ACC112 (cell line): ENCODE data around the gene ZCCHC8.
A peak's percentile ranks its signal among the peaks of the same experiment; 100 is the strongest.
"Not testable (repeated sequence)": the region's sequence is repeated elsewhere in the genome, so short reads cannot be mapped to it uniquely, and the experiment has no call there.

Experiments used
- H2AFZ ChIP-seq: fragments of 200-600 bp; sonication (generic); one replicate; pipeline ENCODE4 v1.6.0; 2017; ENCODE audit warnings: antibody characterized with exemption, low read length; ENCODE audit not compliant: unreplicated experiment
- H3K27ac ChIP-seq: fragments of 200-600 bp; sonication (generic); 2 replicates; pipeline ENCODE4 v1.5.1; 2014; ENCODE audit warnings: low read depth, mild to moderate bottlenecking, antibody characterized with exemption, low read length, moderate library complexity
- H3K27me3 ChIP-seq: fragments of 200-600 bp; sonication (generic); 2 replicates; pipeline ENCODE4 v1.6.1; 2014; ENCODE audit warnings: mild to moderate bottlenecking, antibody characterized with exemption, low read length, moderate library complexity, mixed read lengths; ENCODE audit not compliant: insufficient read depth
- H3K36me3 ChIP-seq: fragments of 200-600 bp; sonication (generic); 2 replicates; pipeline ENCODE4 v1.6.1; 2016; ENCODE audit warnings: mild to moderate bottlenecking, antibody characterized with exemption, low read length, moderate library complexity, mixed read lengths; ENCODE audit not compliant: insufficient read depth
- H3K4me1 ChIP-seq: fragments of 200-600 bp; sonication (generic); one replicate; pipeline ENCODE4 v1.6.1; 2016; ENCODE audit warnings: low read length, mixed read lengths; ENCODE audit not compliant: insufficient read depth, unreplicated experiment, control insufficient read depth
- H3K4me3 ChIP-seq: fragments of 200-600 bp; sonication (generic); 2 replicates; pipeline ENCODE4 v1.5.1; 2014; ENCODE audit warnings: mild to moderate bottlenecking, low read depth, low read length
- H3K79me2 ChIP-seq: fragments of 200-600 bp; sonication (generic); one replicate; pipeline ENCODE4 v1.6.0; 2016; ENCODE audit warnings: low read length; ENCODE audit not compliant: control insufficient read depth, unreplicated experiment, insufficient read depth

The ZCCHC8 gene

DNA sequence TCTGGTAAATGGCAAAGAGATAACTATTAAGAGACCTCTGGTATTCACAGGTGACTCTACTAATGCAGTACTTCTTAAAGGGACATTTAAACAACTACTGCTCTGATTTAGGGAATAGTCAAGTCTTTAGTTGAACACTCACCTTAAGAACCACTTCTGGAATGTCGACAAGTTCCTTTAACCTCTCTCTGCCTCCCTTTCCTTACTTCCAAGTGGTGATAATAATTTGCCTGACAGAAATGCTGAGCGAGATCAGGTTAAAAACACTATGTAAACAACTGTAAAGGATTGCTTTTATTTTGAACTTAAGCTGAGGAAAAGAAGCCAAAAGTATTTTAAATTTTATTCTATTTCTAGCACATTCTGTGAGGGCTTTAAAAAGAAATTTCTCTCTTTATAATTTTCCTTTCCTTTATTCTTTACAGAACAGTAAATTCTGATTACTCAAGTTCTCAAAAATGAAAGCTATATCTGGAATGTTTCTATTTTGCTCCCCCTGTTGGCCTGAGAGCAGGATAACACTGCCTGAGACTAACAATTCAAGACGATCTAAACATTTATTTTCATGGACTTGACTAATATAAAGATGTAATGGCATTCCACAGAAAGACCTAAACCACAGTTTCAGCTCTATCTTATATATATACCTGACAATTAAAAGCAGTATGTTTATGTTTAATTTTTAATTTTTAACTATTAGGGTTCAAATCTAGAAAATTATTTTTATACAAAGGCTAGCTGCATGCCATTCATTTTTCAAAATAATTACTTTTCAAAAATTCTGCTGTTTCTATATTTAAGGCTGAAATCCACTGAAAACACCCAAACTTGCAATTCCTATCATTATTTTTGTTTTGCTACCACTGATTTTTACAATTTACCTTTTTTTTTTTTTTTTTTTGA is 29.2 kb downstream of the ZCCHC8 start:
- H2AFZ ChIP-seq, result no peak overlapping the region
- no peaks in the 10 kb centered on the region for H3K79me2 ChIP-seq
- no peak overlapping the region for H3K4me3 ChIP-seq
- H3K4me1 ChIP-seq, result peaks cover 11% of the 10 kb centered on the region
- H3K27ac ChIP-seq, result peak overlapping the region; percentile 46
- H3K27me3 ChIP-seq, result no peaks in the 10 kb centered on the region
- peaks cover 12% of the 10 kb centered on the region for H3K36me3 ChIP-seq

DNA sequence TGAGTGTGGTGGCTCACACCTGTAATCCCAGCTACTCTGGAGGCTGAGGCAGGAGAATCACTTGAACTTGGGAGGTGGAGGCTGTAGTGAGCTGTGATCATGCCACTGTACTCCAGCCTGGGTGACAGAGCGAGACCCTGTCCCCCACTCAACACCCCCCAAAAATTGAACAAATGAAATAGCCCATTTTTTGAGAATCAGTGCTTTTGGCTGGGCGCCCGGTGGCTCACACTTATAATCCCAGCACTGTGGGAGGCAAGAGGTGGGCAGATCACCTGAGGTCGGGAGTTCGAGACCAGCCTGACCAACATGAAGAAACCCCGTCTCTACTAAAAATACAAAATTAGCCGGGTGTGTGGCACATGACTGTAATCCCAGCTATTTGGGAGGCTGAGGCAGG is 30.2 kb downstream of the ZCCHC8 start:
- H3K79me2 ChIP-seq, H3K27me3 ChIP-seq, H2AFZ ChIP-seq, H3K4me3 ChIP-seq, H3K27ac ChIP-seq: not testable (repeated sequence)
- Histone ChIP-seq H3K4me1 (peaks cover 11% of the 10 kb centered on the region), H3K36me3 (peaks cover 12% of the 10 kb centered on the region)

DNA sequence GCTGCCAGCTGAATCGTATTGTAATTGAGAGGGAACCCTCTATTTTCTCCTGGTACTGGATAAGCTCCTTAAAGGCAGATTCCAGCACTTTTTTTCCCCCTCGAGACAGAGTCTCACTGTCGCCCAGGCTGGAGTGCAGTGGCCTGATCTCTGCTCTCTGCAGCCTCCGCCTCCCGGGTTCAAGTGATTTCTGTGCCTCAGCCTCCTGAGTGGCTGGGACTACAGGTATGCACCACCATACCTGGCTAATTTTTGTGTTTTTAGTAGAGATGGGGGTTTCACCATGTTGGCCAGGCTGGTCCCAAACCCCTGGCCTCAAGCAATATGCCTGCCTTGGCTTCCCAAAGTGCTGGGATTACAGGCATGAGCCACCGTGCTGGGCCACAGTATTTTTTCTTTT is 30.9 kb downstream of the ZCCHC8 start:
- H3K27ac ChIP-seq, H3K27me3 ChIP-seq, H3K4me3 ChIP-seq, H2AFZ ChIP-seq, H3K79me2 ChIP-seq: not testable (repeated sequence)
- peaks cover 13% of the 10 kb centered on the region for H3K4me1 ChIP-seq
- peaks cover 12% of the 10 kb centered on the region for H3K36me3 ChIP-seq

DNA sequence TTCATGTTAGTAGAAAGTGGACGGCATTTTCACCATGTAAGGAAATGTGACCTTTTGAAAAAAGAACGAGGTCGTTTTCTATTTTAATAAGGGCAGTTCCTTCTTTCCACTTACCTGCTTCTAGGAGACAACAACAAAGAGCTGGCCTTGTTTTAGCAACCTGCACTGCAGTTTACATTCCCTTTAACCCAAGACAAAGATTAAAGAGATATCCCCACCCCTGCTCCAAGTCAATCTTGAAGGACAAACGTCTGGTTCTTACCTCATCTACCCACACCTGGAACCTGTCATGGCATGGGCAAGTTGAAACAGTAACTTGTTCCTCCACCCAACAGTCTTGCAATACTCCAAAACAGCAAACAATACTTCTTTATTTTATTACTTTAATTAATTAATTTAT is 32.7 kb downstream of the ZCCHC8 start:
- Histone ChIP-seq H3K36me3 (peaks cover 6% of the 10 kb centered on the region), H3K27ac (no peak overlapping the region), H2AFZ (no peak overlapping the region), H3K79me2 (no peaks in the 10 kb centered on the region), H3K4me3 (no peak overlapping the region), H3K4me1 (peaks cover 16% of the 10 kb centered on the region), H3K27me3 (no peaks in the 10 kb centered on the region)

DNA sequence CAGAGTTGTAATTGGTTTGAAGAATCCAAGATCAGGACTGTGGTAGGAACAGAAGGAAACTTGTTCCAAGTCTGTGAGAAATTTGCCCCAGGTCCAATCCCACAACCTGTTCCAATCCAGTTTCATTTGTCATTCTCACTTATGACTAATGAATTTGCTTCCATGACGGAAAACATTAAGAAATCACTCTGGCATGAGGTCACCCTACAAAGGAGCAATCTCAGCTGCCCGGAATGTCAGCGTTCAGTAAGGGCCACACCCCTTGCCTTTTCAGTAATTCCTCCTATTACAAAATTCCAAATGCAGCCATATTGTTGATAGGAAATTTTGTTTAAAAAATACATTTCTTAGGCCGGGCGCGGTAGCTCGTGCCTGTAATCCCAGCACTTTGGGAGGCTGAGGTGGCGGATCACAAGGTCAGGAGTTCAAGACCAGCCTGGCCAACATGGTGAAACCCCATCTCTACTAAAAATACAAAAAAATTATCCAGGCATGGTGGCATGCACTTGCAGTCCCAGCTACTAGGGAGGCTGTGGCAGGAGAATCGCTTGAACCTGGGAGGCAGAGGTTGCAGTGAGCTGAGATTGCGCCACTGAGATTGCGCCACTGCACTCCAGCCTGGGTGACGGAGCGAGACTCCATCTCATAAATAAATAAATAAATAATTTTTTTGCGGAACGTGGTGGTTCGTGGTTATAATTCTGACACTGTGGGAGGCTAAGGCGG is 36.3 kb downstream of the ZCCHC8 start:
- not testable (repeated sequence) for H3K36me3 ChIP-seq, H3K27me3 ChIP-seq, H3K4me3 ChIP-seq, H2AFZ ChIP-seq, H3K79me2 ChIP-seq
- Histone ChIP-seq H3K4me1 (peaks cover 16% of the 10 kb centered on the region), H3K27ac (peak overlapping the region; percentile 95)

DNA sequence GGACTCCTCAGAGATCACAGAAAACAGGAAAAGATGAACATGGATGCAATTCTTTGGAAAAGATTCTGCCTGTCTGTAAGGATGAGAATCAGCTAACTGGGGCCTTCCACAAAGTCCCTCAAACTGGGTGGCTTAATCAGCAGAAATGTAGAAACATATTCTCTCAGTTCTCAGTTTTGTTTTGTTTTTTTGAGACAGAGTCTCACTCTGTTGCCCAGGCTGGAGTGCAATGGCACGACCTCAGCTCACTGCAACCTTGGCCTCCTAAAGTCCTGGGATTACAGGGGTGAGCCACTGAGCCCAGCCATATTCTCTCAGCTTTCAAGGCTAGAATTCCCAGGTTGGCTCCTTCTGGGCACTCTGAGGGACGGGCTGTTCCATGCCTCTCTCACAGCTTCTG is 40.1 kb downstream of the ZCCHC8 start:
- H3K27me3 ChIP-seq, result no peaks in the 10 kb centered on the region
- no peak overlapping the region for H2AFZ ChIP-seq
- H3K4me1 ChIP-seq, result peaks cover 16% of the 10 kb centered on the region
- H3K79me2 ChIP-seq, result no peaks in the 10 kb centered on the region
- H3K36me3 ChIP-seq, result no peaks in the 10 kb centered on the region
- no peak overlapping the region for H3K27ac ChIP-seq
- H3K4me3 ChIP-seq, result no peak overlapping the region

DNA sequence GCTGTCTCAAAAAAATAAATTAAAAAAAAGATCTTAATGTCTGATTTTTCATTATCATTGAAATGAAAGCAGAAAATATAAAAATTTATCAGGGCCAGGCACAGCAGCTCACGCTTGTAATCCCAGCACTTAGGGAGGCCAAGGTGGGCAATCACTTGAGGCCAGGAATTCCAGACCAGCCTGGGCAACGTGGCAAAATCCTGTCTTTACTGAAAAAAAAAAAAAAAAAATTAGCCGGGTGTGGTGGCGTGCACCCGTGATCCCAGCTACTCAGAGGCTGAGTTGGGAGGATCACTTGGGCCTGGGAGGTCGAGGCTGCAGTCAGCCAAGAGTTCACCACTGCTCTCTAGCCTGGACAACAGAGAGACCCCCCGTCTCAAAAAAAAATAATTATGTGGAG is 40.7 kb downstream of the ZCCHC8 start:
- no peak overlapping the region for H3K27ac ChIP-seq
- peaks cover 16% of the 10 kb centered on the region for H3K4me1 ChIP-seq
- H3K36me3 ChIP-seq, result no peaks in the 10 kb centered on the region
- no peak overlapping the region for H3K4me3 ChIP-seq
- no peaks in the 10 kb centered on the region for H3K27me3 ChIP-seq
- H2AFZ ChIP-seq, result no peak overlapping the region
- no peaks in the 10 kb centered on the region for H3K79me2 ChIP-seq

DNA sequence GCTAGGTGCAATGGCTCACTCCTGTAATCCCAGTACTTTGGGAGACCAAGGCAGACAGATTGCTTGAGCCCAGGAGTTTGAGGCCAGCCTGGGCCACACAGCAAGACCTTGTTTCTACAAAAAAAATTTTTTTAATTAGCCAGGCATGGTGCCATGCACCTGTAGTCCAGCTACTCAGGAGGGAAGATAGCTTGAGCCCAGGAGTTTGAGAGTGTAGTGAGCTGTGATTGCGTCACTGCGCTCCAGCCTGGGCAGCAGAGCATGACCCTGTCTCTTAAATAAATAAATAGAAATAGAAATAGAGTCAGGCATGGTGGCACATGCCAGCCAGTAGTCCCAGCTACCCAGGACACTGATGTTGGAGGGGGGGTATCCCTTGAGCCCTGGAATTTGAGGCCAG is 41.5 kb downstream of the ZCCHC8 start:
- Histone ChIP-seq H3K4me3 (no peak overlapping the region), H2AFZ (no peak overlapping the region), H3K27me3 (no peaks in the 10 kb centered on the region), H3K79me2 (no peaks in the 10 kb centered on the region), H3K27ac (no peak overlapping the region), H3K4me1 (peaks cover 10% of the 10 kb centered on the region), H3K36me3 (no peaks in the 10 kb centered on the region)

DNA sequence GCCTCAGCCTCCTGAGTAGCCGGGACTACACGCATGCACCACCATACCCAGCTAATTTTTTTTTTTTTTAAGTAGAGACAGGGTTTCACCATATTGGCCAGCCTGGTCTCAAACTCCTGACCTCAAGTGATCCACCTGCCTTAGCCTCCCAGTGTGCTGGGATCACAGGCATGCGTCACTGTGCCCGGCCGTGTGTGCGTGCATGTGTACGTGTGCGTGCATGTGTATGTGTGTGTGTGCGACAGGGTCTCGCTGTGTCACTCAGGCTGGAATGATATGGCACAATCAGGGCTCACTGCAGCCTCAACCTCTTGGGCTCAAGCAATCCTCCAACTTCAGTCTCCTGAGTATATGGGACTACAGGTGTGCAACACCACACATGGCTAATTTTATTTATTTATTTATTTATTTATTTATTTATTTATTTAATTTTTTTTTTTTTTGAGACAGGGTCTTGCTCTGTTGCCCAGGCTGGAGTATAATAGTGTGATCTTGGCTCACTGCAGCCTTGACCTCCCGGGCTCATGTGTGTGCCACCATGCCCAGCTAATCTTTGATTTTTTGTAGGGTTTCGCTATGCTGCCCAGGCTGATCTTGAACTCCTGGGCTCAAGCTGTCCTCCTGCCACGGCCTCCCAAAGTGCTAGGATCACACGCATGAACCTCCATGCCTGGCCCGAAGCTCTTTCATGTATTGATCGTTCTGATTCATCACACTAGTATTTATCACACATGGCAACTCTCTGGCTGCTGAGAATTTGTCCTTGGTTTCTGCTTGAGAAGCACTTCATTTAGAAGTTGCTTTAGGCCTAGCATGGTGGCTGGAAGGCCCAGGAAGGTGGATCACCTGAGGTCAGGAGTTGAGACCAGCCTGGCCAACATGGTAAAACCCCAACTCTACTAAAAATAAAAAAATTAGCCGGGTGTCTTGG is 42.4 kb downstream of the ZCCHC8 start:
- no peak overlapping the region for H3K4me3 ChIP-seq
- peaks cover 4% of the 10 kb centered on the region for H3K4me1 ChIP-seq
- H2AFZ ChIP-seq, result no peak overlapping the region
- H3K36me3 ChIP-seq, result no peaks in the 10 kb centered on the region
- H3K79me2 ChIP-seq, result no peaks in the 10 kb centered on the region
- H3K27me3 ChIP-seq, result no peaks in the 10 kb centered on the region
- H3K27ac ChIP-seq, result no peak overlapping the region

DNA sequence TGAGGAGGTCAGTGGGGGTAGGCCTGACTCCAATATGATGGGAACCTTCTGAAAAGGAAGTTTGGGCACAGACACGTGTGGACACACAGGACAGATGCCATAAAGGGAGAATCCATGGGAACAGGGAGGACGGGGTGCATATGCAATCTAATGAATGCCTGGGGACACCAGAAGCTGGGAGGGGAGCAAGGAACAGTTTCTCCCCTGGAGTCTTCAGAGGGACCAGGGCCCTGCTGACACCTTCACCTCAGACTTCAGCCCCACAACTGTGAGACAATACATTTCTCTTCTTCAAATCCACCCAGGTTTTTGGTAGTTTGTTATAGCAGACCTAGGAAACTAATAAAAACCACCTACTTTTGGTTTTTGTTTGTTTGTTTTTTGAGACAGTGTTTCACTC is 43.1 kb downstream of the ZCCHC8 start:
- Histone ChIP-seq H3K27me3 (no peaks in the 10 kb centered on the region), H3K27ac (no peak overlapping the region), H2AFZ (no peak overlapping the region), H3K4me3 (no peak overlapping the region), H3K79me2 (no peaks in the 10 kb centered on the region), H3K36me3 (no peaks in the 10 kb centered on the region), H3K4me1 (peaks cover 4% of the 10 kb centered on the region)
